GM10847 (cell line): Measurements from ENCODE around the gene HIPK4.

ENCODE experiments used
- POLR2A ChIP-seq: IDR thresholded peaks from 2 replicates; pipeline ENCODE4 v1.6.1; 2011; ENCODE audit not compliant: insufficient read length; ENCODE audit errors: extremely low read depth

The HIPK4 gene

GRCh38 chr19:40400559-40400958, 10.6 kb upstream of the HIPK4 start:
- no peak for TF ChIP-seq POLR2A

- no peak for TF ChIP-seq POLR2A
These were observed 8.6 kb upstream of the HIPK4 start for GRCh38 chr19:40398417-40399131.

GRCh38 chr19:40397568-40397906, 7.6 kb upstream of the HIPK4 start:
- TF ChIP-seq POLR2A: no peak

- no peak for TF ChIP-seq POLR2A
These were observed 7.0 kb upstream of the HIPK4 start for GRCh38 chr19:40396886-40397567.

GRCh38 chr19:40395956-40396355, 6.0 kb upstream of the HIPK4 start:
- no peak for TF ChIP-seq POLR2A

- no peak for TF ChIP-seq POLR2A
These were observed 4.8 kb upstream of the HIPK4 start for GRCh38 chr19:40394816-40395210.

GRCh38 chr19:40393894-40394815, 4.2 kb upstream of the HIPK4 start:
- no peak for TF ChIP-seq POLR2A

- TF ChIP-seq POLR2A: no peak
These were observed 3.0 kb upstream of the HIPK4 start for GRCh38 chr19:40392894-40393517.

GRCh38 chr19:40392123-40392522, 2.1 kb upstream of the HIPK4 start:
- TF ChIP-seq POLR2A: no peak

GRCh38 chr19:40389404-40390083, 437 bp downstream of the HIPK4 start:
- no peak for TF ChIP-seq POLR2A

GRCh38 chr19:40388481-40388880, 1.5 kb downstream of the HIPK4 start:
- no peak for TF ChIP-seq POLR2A

- TF ChIP-seq POLR2A: no peak
These were observed 2.8 kb downstream of the HIPK4 start for GRCh38 chr19:40387155-40387554.

- TF ChIP-seq POLR2A: no peak
These were observed 6.2 kb downstream of the HIPK4 start for GRCh38 chr19:40383668-40384248.

GRCh38 chr19:40381321-40381720, 8.7 kb downstream of the HIPK4 start:
- no peak for TF ChIP-seq POLR2A

- no peak for TF ChIP-seq POLR2A
These were observed 9.6 kb downstream of the HIPK4 start for GRCh38 chr19:40380199-40381037.
